ENCODE results near the gene ABCB8. TPM values are rescaled to one million over a fixed set of nuclear protein-coding genes. Genes with fewer than 3 reads are reported as not detected.

ABCB8 gene
- total and polyA plus RNA-seq, 9 donors = 6.1 to 45.2 (median 26.3) TPM

DNA sequence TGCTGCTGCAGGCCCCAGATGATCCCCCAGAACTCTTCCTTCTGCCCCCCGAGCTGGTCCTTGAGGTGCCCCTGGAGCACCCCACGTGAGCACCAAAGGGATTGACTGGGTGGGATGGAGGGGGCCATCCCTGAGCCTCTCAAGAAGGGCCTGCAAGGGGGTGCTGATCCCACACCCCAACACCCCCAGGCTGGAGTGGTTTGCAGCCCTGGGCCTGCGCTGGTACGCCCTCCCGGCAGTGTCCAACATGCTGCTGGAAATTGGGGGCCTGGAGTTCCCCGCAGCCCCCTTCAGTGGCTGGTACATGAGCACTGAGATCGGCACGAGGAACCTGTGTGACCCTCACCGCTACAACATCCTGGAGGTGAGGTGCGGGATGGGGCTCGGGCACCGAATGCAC lies 29.2 kb upstream of the ABCB8 start:
- H3K27ac ChIP-seq = no peak overlapping the region
- no peak overlapping the region for H3K4me3 ChIP-seq
- no peaks in the 10 kb centered on the region for H3K4me1 ChIP-seq (ENCODE audit: insufficient read depth)
- H3K27me3 ChIP-seq = no peaks in the 10 kb centered on the region
- H3K36me3 ChIP-seq = no peaks in the 10 kb centered on the region
- 90 to 97% (median 96%) methylated on average over 12 of the region's 12 CpGs for WGBS, 3 donors
- TF ChIP-seq, protein P1, sequence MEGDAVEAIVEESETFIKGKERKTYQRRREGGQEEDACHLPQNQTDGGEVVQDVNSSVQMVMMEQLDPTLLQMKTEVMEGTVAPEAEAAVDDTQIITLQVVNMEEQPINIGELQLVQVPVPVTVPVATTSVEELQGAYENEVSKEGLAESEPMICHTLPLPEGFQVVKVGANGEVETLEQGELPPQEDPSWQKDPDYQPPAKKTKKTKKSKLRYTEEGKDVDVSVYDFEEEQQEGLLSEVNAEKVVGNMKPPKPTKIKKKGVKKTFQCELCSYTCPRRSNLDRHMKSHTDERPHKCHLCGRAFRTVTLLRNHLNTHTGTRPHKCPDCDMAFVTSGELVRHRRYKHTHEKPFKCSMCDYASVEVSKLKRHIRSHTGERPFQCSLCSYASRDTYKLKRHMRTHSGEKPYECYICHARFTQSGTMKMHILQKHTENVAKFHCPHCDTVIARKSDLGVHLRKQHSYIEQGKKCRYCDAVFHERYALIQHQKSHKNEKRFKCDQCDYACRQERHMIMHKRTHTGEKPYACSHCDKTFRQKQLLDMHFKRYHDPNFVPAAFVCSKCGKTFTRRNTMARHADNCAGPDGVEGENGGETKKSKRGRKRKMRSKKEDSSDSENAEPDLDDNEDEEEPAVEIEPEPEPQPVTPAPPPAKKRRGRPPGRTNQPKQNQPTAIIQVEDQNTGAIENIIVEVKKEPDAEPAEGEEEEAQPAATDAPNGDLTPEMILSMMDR (IDR thresholded peaks at IDR 0.05) = no peak
- TF ChIP-seq POLR2A (IDR thresholded peaks at IDR 0.05) = no peak
- TF ChIP-seq EP300 (IDR thresholded peaks at IDR 0.05) = no peak
- intact Hi-C loops (cut with DNase I) = no loop called here
- H3K9me3 ChIP-seq = no peaks in the 10 kb centered on the region
- DNase-seq = no peak

DNA sequence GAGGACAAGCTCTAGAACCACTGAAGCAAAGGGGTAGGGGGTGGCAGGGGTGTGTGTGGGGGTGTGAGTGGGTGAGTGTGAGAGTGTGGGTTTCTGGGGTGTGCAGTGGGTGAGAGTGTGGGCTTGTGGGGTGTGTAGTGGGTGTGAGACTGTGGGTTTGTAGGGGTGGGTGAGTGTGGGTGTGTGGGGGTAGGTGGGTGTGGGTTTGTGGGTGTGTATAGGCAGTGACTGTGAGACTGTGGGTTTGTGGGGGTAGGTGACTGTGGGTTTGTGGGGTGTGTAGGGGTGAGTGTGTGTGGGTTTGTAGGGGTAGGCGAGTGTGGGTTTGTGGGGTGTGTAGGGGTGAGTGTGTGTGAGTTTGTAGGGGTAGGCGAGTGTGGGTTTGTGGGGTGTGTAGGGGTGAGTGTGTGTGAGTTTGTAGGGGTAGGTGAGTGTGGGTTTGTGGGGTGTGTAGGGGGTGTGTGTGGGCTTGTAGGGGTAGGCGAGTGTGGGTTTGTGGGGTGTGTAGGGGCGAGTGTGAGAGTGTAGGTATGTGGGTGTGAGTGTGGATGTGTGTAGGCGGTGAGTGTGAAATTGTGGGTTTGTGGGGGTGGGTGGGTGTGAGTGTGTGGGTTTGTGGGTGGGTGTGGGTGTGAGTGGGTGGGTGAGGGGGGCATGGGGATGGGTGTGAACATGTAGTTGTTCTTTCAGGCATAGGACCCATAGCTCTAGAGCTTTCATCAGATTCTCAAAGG lies 28.6 kb upstream of the ABCB8 start:
- H3K4me3 ChIP-seq = no peak overlapping the region
- DNase-seq = no peak
- TF ChIP-seq, protein P1 (IDR thresholded peaks at IDR 0.05) = no peak
- TF ChIP-seq POLR2A (IDR thresholded peaks at IDR 0.05) (no peak), EP300 (IDR thresholded peaks at IDR 0.05) (no peak)
- 93 to 95% (median 93%) methylated on average over 5 of the region's 5 CpGs for WGBS, 3 donors
- no peaks in the 10 kb centered on the region for H3K27me3 ChIP-seq
- intact Hi-C loops (cut with DNase I) = no loop called here
- no peaks in the 10 kb centered on the region for H3K9me3 ChIP-seq
- H3K4me1 ChIP-seq (ENCODE audit: insufficient read depth) = no peaks in the 10 kb centered on the region
- no peaks in the 10 kb centered on the region for H3K36me3 ChIP-seq
- H3K27ac ChIP-seq = no peak overlapping the region

DNA sequence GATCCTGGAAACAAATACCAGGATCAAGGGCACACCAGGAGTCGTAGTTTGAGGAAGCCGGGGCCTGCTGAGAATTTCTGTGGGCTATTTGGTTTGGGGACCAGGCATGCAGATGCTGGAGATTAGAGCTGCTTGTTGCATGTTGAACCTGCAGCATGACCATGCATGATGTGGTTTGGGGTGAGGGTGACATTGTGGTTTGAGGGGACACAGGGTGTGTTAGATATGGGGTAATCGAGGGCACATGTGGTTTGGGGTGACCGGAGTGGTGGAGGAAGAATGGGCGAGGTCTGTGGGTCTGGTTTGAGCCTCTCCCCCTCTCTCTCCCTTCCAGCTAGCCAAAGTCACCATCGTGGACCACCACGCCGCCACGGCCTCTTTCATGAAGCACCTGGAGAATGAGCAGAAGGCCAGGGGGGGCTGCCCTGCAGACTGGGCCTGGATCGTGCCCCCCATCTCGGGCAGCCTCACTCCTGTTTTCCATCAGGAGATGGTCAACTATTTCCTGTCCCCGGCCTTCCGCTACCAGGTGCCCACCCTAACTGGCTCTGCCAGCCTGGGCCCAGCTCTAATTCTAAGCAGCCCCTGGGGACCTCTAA lies 27.3 kb upstream of the ABCB8 start:
- no peak for DNase-seq
- TF ChIP-seq, protein P1 (IDR thresholded peaks at IDR 0.05) = no peak
- TF ChIP-seq EP300 (IDR thresholded peaks at IDR 0.05) = no peak
- TF ChIP-seq POLR2A (IDR thresholded peaks at IDR 0.05) = no peak
- Histone ChIP-seq H3K4me1 (ENCODE audit: insufficient read depth) (no peaks in the 10 kb centered on the region), H3K4me3 (no peak overlapping the region), H3K36me3 (no peaks in the 10 kb centered on the region), H3K27me3 (no peaks in the 10 kb centered on the region), H3K9me3 (no peaks in the 10 kb centered on the region), H3K27ac (no peak overlapping the region)
- 90 to 97% (median 92%) methylated on average over 13 of the region's 13 CpGs for WGBS, 3 donors
- intact Hi-C loops (cut with DNase I) = no loop called here

DNA sequence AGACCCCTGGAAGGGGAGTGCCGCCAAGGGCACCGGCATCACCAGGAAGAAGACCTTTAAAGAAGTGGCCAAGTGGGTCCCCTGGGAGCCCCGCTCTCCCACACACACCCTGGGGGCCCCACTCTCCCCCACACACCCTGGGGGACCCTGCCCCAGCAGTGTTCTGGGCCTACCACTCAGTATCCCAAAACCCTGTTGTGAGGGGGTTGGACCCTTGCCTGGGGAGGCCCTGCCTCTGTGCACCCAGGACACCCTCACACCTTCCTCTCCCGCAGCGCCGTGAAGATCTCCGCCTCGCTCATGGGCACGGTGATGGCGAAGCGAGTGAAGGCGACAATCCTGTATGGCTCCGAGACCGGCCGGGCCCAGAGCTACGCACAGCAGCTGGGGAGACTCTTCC lies 26.7 kb upstream of the ABCB8 start:
- H3K4me1 ChIP-seq (ENCODE audit: insufficient read depth) = no peaks in the 10 kb centered on the region
- TF ChIP-seq, protein P1 (IDR thresholded peaks at IDR 0.05) = no peak
- TF ChIP-seq POLR2A (IDR thresholded peaks at IDR 0.05) (no peak), EP300 (IDR thresholded peaks at IDR 0.05) (no peak)
- H3K4me3 ChIP-seq = no peak overlapping the region
- no peak for DNase-seq
- H3K9me3 ChIP-seq = no peaks in the 10 kb centered on the region
- intact Hi-C loops (cut with DNase I) = no loop called here
- WGBS, 3 donors = 94 to 96% (median 95%) methylated on average over 16 of the region's 16 CpGs
- H3K27ac ChIP-seq = no peak overlapping the region
- no peaks in the 10 kb centered on the region for H3K36me3 ChIP-seq
- no peaks in the 10 kb centered on the region for H3K27me3 ChIP-seq
